Aorta (tissue), 5 donors: ENCODE results near the gene ARSH. TPM values are rescaled to one million over a fixed set of nuclear protein-coding genes. Genes with fewer than 3 reads are reported as not detected.

Source experiments
- ATAC-seq: fragments of 200-7000 bp; cut with Tn5 transposase; one replicate; pipeline ENCODE4 v1.9.1; 2022; ENCODE audit warnings: moderate library complexity; ENCODE audit not compliant: low FRiP score
- DNase-seq, 2 donors: peaks; one replicate each; pipeline ENCODE4 v3.0.0-alpha.2; 2020
- H3K27ac ChIP-seq, 2 donors: one replicate each; pipeline ENCODE4 v1.5.1; 2013; ENCODE audit warnings: low read length in 2 of 2, mild to moderate bottlenecking in 2 of 2, moderate library complexity in 2 of 2, control low read depth in 1 of 2, inconsistent platforms in 1 of 2, low read depth in 1 of 2
- H3K27me3 ChIP-seq, 2 donors: one replicate each; pipeline ENCODE4 v1.6.1; 2013; ENCODE audit warnings: control low read depth in 1 of 2, low read length in 1 of 2, mild to moderate bottlenecking in 1 of 2, moderate library complexity in 1 of 2; ENCODE audit not compliant: insufficient read depth in 2 of 2, control insufficient read depth in 1 of 2
- H3K36me3 ChIP-seq, 2 donors: one replicate each; pipeline ENCODE4 v1.6.1; 2013; ENCODE audit warnings: control low read depth in 1 of 2, low read length in 1 of 2, mild to moderate bottlenecking in 1 of 2; ENCODE audit not compliant: insufficient read depth in 2 of 2, control insufficient read depth in 1 of 2
- H3K4me1 ChIP-seq, 2 donors: one replicate each; pipeline ENCODE4 v1.6.1; 2013; ENCODE audit warnings: low read length in 2 of 2, control low read depth in 1 of 2, mild to moderate bottlenecking in 1 of 2, moderate library complexity in 1 of 2; ENCODE audit not compliant: insufficient read depth in 2 of 2, control insufficient read depth in 1 of 2
- H3K4me3 ChIP-seq, 2 donors: one replicate each; pipeline ENCODE4 v1.5.1; 2013; ENCODE audit warnings: low read length in 2 of 2, control low read depth in 1 of 2, mild to moderate bottlenecking in 1 of 2
- H3K9me3 ChIP-seq: one replicate; pipeline ENCODE4 v1.6.1; 2013; ENCODE audit warnings: mild to moderate bottlenecking, low read length; ENCODE audit not compliant: control insufficient read depth
- WGBS, 2 donors: extraction: QIAGEN DNeasy Blood & Tissue Kit; methylation state at CpG; one replicate each; pipeline ENCODE4 v1.1.7; 2013; 5-methylcytosine and 5-hydroxymethylcytosine counted together
- intact Hi-C, 2 donors: fragments of 100-400 bp; cut with DNase I; formaldehyde crosslinking; loops; one replicate each; pipeline versions ENCODE4 v1.14.2 to v1.15.0; 2022
- polyA plus RNA-seq, 2 donors: library from polyadenylated mRNA; stranded (reverse); fragments of 200-250 nt; gene quantifications; one replicate each; pipeline ENCODE4 v1.2.3, GENCODE V29; 2013
- total RNA-seq, 2 donors: library from RNA; stranded (reverse); fragmentation: NEBNext Ultra II Directional; extraction: Animal tissue kit (Norgen Biotek cat#: 25700); gene quantifications; one replicate each; pipeline ENCODE4 v1.2.1, GENCODE V29; 2021
- donor health status: healthy with polysubstance abuse.
- donor health status: Bipolar disorder and iron deficiency.
- donor health status: DM: no; HTN: no; CAD: no.
- donor health status: DM: no; HTN: no; CAD: no.
- donor health status: DM: yes; HTN: yes; CAD: no.

The ARSH gene
- total and polyA plus RNA-seq, 4 donors = not detected

- H3K27ac ChIP-seq = no peak overlapping the region
- H3K36me3 ChIP-seq = no peaks in the 10 kb centered on the region
- no peaks in the 10 kb centered on the region for H3K27me3 ChIP-seq
- intact Hi-C loops = no loop called here
- no peak overlapping the region for H3K4me3 ChIP-seq
- no peaks in the 10 kb centered on the region for H3K4me1 ChIP-seq
- ATAC-seq (no peak), DNase-seq (no peak)
- peaks cover 2% of the 10 kb centered on the region for H3K9me3 ChIP-seq
Observed at GRCh38 chrX:3017492-3017891, 11.1 kb downstream of the ARSH start.

- H3K4me3 ChIP-seq = no peak overlapping the region
- H3K27ac ChIP-seq = no peak overlapping the region
- DNase-seq = no peak
- no peaks in the 10 kb centered on the region for H3K9me3 ChIP-seq
- 76% methylated on average over 8 of the region's 8 CpGs for WGBS, 2 donors
- no peak for ATAC-seq
- intact Hi-C loops = no loop called here
- no peaks in the 10 kb centered on the region for H3K27me3 ChIP-seq
- no peaks in the 10 kb centered on the region for H3K36me3 ChIP-seq
- no peaks in the 10 kb centered on the region for H3K4me1 ChIP-seq
Observed at GRCh38 chrX:3024176-3024575, 17.8 kb downstream of the ARSH start.

GRCh38 chrX:3026074-3026815 lies 19.9 kb downstream of the ARSH start:
- Histone ChIP-seq H3K9me3 (no peaks in the 10 kb centered on the region), H3K4me3 (no peak overlapping the region), H3K36me3 (no peaks in the 10 kb centered on the region), H3K27ac (no peak overlapping the region), H3K4me1 (no peaks in the 10 kb centered on the region), H3K27me3 (no peaks in the 10 kb centered on the region)
- intact Hi-C loops = no loop called here
- no peak for ATAC-seq
- DNase-seq = no peak
- 64 to 72% methylated on average over 10 of the region's 10 CpGs for WGBS, 2 donors

GRCh38 chrX:3029129-3029528 lies 22.8 kb downstream of the ARSH start:
- Histone ChIP-seq H3K4me3 (no peak overlapping the region), H3K27ac (no peak overlapping the region), H3K36me3 (no peaks in the 10 kb centered on the region), H3K4me1 (no peaks in the 10 kb centered on the region), H3K27me3 (no peaks in the 10 kb centered on the region), H3K9me3 (no peaks in the 10 kb centered on the region)
- ATAC-seq = no peak
- no peak for DNase-seq
- WGBS, 2 donors = 84 to 86% methylated on average over 13 of the region's 13 CpGs
- intact Hi-C loops = no loop called here

DNA sequence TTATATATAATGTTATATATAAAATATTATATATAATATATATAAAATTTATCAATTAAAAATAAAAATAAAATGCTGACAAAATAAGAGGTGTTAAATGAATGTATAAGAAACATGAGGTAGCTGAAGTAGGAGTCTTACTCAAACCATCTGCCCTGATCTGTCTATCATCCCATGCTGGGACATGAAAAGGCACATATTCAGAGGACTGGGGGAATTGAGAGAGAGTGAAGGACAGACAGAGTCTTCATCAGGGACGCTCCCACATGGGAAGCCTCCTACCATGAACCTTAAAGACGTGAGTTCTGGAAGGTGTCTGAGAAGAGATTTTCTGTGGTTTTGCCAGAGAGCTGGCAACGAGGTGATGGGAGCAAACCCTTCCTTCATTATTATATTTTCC lies 30.9 kb downstream of the ARSH start:
- H3K36me3 ChIP-seq = no peaks in the 10 kb centered on the region

GRCh38 chrX:3044196-3044595 lies 37.9 kb downstream of the ARSH start:
- H3K27me3 ChIP-seq = no peaks in the 10 kb centered on the region
- H3K36me3 ChIP-seq = no peaks in the 10 kb centered on the region
- intact Hi-C loops = no loop called here
- WGBS, 2 donors = 83 to 86% methylated on average over 3 of the region's 3 CpGs
- ATAC-seq (no peak), DNase-seq (no peak)
- no peak overlapping the region for H3K4me3 ChIP-seq
- no peaks in the 10 kb centered on the region for H3K4me1 ChIP-seq
- no peaks in the 10 kb centered on the region for H3K9me3 ChIP-seq
- no peak overlapping the region for H3K27ac ChIP-seq

More for the DNA sequence above, 30.9 kb downstream of the ARSH start:
- intact Hi-C loops = no loop called here
- Histone ChIP-seq H3K27me3 (no peaks in the 10 kb centered on the region), H3K4me3 (no peak overlapping the region), H3K27ac (no peak overlapping the region), H3K9me3 (no peaks in the 10 kb centered on the region), H3K4me1 (no peaks in the 10 kb centered on the region)
- DNase-seq (no peak), ATAC-seq (no peak)
- WGBS, 2 donors = 83 to 93% methylated on average over 3 of the region's 3 CpGs

GRCh38 chrX:3044671-3045070 lies 38.3 kb downstream of the ARSH start:
- intact Hi-C loops = no loop called here
- WGBS, 2 donors = 6 to 18% methylated on average over 6 of the region's 6 CpGs
- DNase-seq (no peak), ATAC-seq (no peak)
- H3K27me3 ChIP-seq = no peaks in the 10 kb centered on the region
- no peaks in the 10 kb centered on the region for H3K36me3 ChIP-seq
- no peaks in the 10 kb centered on the region for H3K9me3 ChIP-seq
- no peaks in the 10 kb centered on the region for H3K4me1 ChIP-seq
- no peak overlapping the region for H3K4me3 ChIP-seq
- no peak overlapping the region for H3K27ac ChIP-seq

GRCh38 chrX:3046253-3047240 lies 40.2 kb downstream of the ARSH start:
- ATAC-seq = no peak
- H3K9me3 ChIP-seq = no peaks in the 10 kb centered on the region
- H3K27me3 ChIP-seq = no peaks in the 10 kb centered on the region

More at GRCh38 chrX:3046253-3047240, 40.2 kb downstream of the ARSH start:
- no peaks in the 10 kb centered on the region for H3K4me1 ChIP-seq
- WGBS, 2 donors = 70 to 75% methylated on average over 10 of the region's 10 CpGs
- no peak overlapping the region for H3K27ac ChIP-seq
- no peak for DNase-seq
- intact Hi-C loops = no loop called here
- H3K4me3 ChIP-seq = no peak overlapping the region
- H3K36me3 ChIP-seq = no peaks in the 10 kb centered on the region
